HL-60 (cell line): ENCODE data around the gene HBE1.

Source experiments
- DNase-seq, 2 experiments: peaks; one replicate each; pipeline ENCODE4 v3.0.0-alpha.2; 2010 to 2020; ENCODE audit warnings: low read depth in 1 of 2, low spot score in 1 of 2
- H3K27ac ChIP-seq: fragments of 250-450 bp; sonication (Bioruptor Pico); replicated peaks from 2 replicates; pipeline ENCODE4 v1.5.1; 2020; ENCODE audit warnings: mild to moderate bottlenecking, moderate library complexity
- H3K27me3 ChIP-seq: fragments of 250-450 bp; sonication (Bioruptor Pico); 2 replicates; pipeline ENCODE4 v1.5.1; 2021; ENCODE audit warnings: mild to moderate bottlenecking, moderate library complexity; ENCODE audit not compliant: insufficient read depth, poor library complexity, severe bottlenecking
- H3K4me3 ChIP-seq: replicated peaks from 2 replicates; pipeline ENCODE4 v1.5.1; 2011; ENCODE audit warnings: mild to moderate bottlenecking, control low read depth, low read length; ENCODE audit not compliant: insufficient read depth
- GABPA ChIP-seq: IDR thresholded peaks from 2 replicates; pipeline ENCODE4 v1.6.1; 2012; ENCODE audit warnings: low read depth
- POLR2AphosphoS5 ChIP-seq: IDR thresholded peaks from 2 replicates; pipeline ENCODE4 v1.6.1; 2012; ENCODE audit warnings: low read depth
- SPI1 ChIP-seq: IDR thresholded peaks from 2 replicates; pipeline ENCODE4 v1.6.1; 2012; ENCODE audit warnings: low read depth, mild to moderate bottlenecking, borderline replicate concordance
- TF ChIP-seq, protein P1 (sequence below): IDR thresholded peaks from one replicate; pipeline ENCODE4 v1.5.1; 2011; ENCODE audit warnings: low read length, control low read depth, inconsistent platforms; ENCODE audit not compliant: insufficient read depth
- TF ChIP-seq, protein P2 (sequence below): IDR thresholded peaks from 2 replicates; pipeline ENCODE4 v1.6.1; 2012; ENCODE audit warnings: low read depth; ENCODE audit not compliant: insufficient replicate concordance

Gene HBE1

DNA sequence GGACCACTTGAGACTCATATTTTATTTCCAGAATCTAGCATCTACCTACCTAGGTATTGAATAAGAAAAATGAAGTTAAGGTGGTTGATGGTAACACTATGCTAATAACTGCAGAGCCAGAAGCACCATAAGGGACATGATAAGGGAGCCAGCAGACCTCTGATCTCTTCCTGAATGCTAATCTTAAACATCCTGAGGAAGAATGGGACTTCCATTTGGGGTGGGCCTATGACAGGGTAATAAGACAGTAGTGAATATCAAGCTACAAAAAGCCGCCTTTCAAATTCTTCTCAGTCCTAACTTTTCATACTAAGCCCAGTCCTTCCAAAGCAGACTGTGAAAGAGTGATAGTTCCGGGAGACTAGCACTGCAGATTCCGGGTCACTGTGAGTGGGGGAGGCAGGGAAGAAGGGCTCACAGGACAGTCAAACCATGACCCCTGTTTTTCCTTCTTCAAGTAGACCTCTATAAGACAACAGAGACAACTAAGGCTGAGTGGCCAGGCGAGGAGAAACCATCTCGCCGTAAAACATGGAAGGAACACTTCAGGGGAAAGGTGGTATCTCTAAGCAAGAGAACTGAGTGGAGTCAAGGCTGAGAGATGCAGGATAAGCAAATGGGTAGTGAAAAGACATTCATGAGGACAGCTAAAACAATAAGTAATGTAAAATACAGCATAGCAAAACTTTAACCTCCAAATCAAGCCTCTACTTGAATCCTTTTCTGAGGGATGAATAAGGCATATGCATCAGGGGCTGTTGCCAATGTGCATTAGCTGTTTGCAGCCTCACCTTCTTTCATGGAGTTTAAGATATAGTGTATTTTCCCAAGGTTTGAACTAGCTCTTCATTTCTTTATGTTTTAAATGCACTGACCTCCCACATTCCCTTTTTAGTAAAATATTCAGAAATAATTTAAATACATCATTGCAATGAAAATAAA, 44.9 kb downstream of the HBE1 start:
- H3K27me3 ChIP-seq: peaks cover 3% of the 10 kb centered on the region
- no peak for TF ChIP-seq POLR2AphosphoS5
- TF ChIP-seq, protein P1, sequence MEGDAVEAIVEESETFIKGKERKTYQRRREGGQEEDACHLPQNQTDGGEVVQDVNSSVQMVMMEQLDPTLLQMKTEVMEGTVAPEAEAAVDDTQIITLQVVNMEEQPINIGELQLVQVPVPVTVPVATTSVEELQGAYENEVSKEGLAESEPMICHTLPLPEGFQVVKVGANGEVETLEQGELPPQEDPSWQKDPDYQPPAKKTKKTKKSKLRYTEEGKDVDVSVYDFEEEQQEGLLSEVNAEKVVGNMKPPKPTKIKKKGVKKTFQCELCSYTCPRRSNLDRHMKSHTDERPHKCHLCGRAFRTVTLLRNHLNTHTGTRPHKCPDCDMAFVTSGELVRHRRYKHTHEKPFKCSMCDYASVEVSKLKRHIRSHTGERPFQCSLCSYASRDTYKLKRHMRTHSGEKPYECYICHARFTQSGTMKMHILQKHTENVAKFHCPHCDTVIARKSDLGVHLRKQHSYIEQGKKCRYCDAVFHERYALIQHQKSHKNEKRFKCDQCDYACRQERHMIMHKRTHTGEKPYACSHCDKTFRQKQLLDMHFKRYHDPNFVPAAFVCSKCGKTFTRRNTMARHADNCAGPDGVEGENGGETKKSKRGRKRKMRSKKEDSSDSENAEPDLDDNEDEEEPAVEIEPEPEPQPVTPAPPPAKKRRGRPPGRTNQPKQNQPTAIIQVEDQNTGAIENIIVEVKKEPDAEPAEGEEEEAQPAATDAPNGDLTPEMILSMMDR: no peak
- TF ChIP-seq GABPA: no peak
- TF ChIP-seq, protein P2, sequence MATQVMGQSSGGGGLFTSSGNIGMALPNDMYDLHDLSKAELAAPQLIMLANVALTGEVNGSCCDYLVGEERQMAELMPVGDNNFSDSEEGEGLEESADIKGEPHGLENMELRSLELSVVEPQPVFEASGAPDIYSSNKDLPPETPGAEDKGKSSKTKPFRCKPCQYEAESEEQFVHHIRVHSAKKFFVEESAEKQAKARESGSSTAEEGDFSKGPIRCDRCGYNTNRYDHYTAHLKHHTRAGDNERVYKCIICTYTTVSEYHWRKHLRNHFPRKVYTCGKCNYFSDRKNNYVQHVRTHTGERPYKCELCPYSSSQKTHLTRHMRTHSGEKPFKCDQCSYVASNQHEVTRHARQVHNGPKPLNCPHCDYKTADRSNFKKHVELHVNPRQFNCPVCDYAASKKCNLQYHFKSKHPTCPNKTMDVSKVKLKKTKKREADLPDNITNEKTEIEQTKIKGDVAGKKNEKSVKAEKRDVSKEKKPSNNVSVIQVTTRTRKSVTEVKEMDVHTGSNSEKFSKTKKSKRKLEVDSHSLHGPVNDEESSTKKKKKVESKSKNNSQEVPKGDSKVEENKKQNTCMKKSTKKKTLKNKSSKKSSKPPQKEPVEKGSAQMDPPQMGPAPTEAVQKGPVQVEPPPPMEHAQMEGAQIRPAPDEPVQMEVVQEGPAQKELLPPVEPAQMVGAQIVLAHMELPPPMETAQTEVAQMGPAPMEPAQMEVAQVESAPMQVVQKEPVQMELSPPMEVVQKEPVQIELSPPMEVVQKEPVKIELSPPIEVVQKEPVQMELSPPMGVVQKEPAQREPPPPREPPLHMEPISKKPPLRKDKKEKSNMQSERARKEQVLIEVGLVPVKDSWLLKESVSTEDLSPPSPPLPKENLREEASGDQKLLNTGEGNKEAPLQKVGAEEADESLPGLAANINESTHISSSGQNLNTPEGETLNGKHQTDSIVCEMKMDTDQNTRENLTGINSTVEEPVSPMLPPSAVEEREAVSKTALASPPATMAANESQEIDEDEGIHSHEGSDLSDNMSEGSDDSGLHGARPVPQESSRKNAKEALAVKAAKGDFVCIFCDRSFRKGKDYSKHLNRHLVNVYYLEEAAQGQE: no peak
- TF ChIP-seq SPI1: no peak
- no peak overlapping the region for H3K4me3 ChIP-seq
- DNase-seq: no peak
- no peak overlapping the region for H3K27ac ChIP-seq

DNA sequence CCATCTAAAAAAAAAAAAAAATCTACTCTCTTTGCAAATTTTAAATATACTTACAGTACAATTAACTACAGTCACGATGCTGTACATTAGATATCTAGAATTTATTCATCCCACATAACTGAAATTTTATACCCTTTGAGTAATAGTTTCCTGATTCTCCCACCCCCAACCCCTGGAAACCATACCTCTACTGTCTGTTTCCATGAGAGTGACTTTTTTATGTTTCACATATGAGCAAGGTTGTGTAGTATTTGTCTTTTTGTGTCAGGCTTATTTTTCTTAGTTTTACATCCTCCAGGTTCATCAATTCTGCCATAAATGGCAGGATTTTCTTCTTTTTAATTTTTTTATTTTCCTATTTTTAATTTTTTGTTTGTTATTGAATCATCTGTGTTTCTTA, 46.1 kb downstream of the HBE1 start:
- no peak overlapping the region for H3K27ac ChIP-seq
- peaks cover 3% of the 10 kb centered on the region for H3K27me3 ChIP-seq
- TF ChIP-seq, protein P1: no peak
- TF ChIP-seq GABPA: no peak
- no peak for TF ChIP-seq POLR2AphosphoS5
- no peak for TF ChIP-seq SPI1
- TF ChIP-seq, protein P2: no peak
- H3K4me3 ChIP-seq: no peak overlapping the region
- DNase-seq: no peak

DNA sequence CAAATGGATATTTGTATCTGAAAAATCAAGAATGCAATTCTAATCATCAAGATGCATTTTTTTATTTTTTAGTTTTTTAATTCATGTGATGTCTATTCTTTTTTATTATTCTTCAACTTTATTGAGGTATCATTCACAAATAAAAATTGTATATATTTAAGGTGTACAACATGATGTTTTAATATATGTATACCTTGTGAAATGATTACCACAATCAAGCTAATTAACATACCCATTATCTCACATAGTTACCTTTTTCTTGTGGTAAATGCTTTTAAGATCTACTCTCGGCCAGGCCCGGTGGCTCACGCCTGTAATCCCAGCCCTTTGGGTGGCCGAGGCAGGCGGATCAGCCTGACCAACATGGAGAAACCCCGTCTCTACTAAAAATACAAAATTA, 46.6 kb downstream of the HBE1 start:
- no peak overlapping the region for H3K27ac ChIP-seq
- no peak overlapping the region for H3K4me3 ChIP-seq
- no peak for DNase-seq
- peaks cover 2% of the 10 kb centered on the region for H3K27me3 ChIP-seq
- TF ChIP-seq, protein P2: no peak
- TF ChIP-seq GABPA (no peak), SPI1 (no peak), POLR2AphosphoS5 (no peak)
- TF ChIP-seq, protein P1: no peak
